ENCODE results near the gene BMP5.

DNA sequence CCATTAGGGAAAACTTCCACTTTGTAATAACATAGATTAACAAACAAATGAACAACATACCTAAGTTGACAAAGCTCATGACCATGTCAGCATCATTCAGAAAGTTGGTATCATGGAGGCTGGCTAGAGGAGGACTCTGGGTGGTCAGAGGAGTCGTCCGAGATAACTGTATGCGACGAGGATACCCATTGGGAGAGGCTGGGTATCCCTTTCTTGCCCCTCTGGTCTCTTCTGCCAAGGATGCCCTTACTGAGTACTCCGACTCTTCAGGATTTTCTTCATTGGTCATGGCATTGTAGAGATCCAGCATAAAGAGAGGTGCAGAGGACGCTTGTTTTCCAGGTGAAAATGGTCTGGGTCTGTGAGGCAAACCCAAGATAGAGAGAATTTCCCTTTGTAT lies 1.1 kb downstream of the BMP5 start:
- no peak for TF ChIP-seq EZH2phosphoT487 (IDR thresholded peaks at IDR 0.05; ENCODE audit: low read depth)
- TF ChIP-seq, protein P1, sequence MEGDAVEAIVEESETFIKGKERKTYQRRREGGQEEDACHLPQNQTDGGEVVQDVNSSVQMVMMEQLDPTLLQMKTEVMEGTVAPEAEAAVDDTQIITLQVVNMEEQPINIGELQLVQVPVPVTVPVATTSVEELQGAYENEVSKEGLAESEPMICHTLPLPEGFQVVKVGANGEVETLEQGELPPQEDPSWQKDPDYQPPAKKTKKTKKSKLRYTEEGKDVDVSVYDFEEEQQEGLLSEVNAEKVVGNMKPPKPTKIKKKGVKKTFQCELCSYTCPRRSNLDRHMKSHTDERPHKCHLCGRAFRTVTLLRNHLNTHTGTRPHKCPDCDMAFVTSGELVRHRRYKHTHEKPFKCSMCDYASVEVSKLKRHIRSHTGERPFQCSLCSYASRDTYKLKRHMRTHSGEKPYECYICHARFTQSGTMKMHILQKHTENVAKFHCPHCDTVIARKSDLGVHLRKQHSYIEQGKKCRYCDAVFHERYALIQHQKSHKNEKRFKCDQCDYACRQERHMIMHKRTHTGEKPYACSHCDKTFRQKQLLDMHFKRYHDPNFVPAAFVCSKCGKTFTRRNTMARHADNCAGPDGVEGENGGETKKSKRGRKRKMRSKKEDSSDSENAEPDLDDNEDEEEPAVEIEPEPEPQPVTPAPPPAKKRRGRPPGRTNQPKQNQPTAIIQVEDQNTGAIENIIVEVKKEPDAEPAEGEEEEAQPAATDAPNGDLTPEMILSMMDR (IDR thresholded peaks at IDR 0.05; ENCODE audit: low read depth, low read length) = no peak
